ENCODE results near the gene TBX21.

- TF ChIP-seq ZNF274 (IDR thresholded peaks at IDR 0.05; ENCODE audit: low read depth, low read length) (no peak), CTCF (IDR thresholded peaks at IDR 0.05 in 2 of 3, conservative IDR thresholded peaks at IDR 0.05 in 1 of 3; ENCODE audit: borderline replicate concordance in 1 of 3, insufficient read depth in 1 of 3, low read depth in 2 of 3, low read length in 2 of 3) (no peak), POLR2AphosphoS5 (IDR thresholded peaks at IDR 0.05; ENCODE audit: low read depth, low read length) (no peak), EZH2phosphoT487 (IDR thresholded peaks at IDR 0.05; ENCODE audit: borderline replicate concordance) (no peak), EZH2 (IDR thresholded peaks at IDR 0.05) (no peak), ZBTB33 (IDR thresholded peaks at IDR 0.05; ENCODE audit: extremely low read depth, insufficient replicate concordance, low read length) (no peak), TCF7L2 (IDR thresholded peaks at IDR 0.05; ENCODE audit: borderline replicate concordance, extremely low read depth, insufficient read depth, insufficient read length) (no peak), SIN3A (IDR thresholded peaks at IDR 0.05; ENCODE audit: low read depth) (no peak), YY1 (IDR thresholded peaks at IDR 0.05; ENCODE audit: extremely low read depth, insufficient replicate concordance, low read depth, low read length) (no peak), POLR2A (IDR thresholded peaks at IDR 0.05; ENCODE audit: borderline replicate concordance, extremely low read depth, insufficient read depth, insufficient read length) (no peak), EGR1 (IDR thresholded peaks at IDR 0.05; ENCODE audit: low read depth) (no peak)
- TF ChIP-seq, protein P1, sequence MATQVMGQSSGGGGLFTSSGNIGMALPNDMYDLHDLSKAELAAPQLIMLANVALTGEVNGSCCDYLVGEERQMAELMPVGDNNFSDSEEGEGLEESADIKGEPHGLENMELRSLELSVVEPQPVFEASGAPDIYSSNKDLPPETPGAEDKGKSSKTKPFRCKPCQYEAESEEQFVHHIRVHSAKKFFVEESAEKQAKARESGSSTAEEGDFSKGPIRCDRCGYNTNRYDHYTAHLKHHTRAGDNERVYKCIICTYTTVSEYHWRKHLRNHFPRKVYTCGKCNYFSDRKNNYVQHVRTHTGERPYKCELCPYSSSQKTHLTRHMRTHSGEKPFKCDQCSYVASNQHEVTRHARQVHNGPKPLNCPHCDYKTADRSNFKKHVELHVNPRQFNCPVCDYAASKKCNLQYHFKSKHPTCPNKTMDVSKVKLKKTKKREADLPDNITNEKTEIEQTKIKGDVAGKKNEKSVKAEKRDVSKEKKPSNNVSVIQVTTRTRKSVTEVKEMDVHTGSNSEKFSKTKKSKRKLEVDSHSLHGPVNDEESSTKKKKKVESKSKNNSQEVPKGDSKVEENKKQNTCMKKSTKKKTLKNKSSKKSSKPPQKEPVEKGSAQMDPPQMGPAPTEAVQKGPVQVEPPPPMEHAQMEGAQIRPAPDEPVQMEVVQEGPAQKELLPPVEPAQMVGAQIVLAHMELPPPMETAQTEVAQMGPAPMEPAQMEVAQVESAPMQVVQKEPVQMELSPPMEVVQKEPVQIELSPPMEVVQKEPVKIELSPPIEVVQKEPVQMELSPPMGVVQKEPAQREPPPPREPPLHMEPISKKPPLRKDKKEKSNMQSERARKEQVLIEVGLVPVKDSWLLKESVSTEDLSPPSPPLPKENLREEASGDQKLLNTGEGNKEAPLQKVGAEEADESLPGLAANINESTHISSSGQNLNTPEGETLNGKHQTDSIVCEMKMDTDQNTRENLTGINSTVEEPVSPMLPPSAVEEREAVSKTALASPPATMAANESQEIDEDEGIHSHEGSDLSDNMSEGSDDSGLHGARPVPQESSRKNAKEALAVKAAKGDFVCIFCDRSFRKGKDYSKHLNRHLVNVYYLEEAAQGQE (IDR thresholded peaks at IDR 0.05; ENCODE audit: low read depth) = no peak
These were observed 31.0 kb downstream of the TBX21 start for GRCh38 chr17:47763913-47764582.
